ENCODE measurements around the gene MB. TPM values are rescaled to one million over a fixed set of nuclear protein-coding genes. Genes with fewer than 3 reads are reported as not detected.

MB gene
- total RNA-seq, 2 experiments from 2014 or later: not detected

DNA sequence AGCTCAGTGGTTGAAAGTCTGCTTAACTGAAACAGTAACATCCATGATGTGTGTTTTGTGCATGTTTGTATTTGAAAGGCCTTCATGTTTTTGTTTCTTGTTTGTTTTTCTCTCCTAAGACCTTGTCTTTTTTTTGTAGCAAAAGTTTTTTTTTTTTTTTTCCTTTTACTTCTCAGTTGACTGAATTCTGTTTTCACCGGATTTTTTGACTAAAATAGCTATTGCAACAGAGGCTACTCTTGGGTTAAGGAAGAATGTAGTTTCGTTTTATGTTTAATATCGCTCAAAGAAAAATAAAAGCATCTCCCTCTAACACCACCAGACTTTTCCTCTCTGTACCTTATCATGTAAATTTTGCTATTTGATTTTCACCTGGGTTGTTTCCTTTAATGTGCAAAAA is 46.2 kb upstream of the MB start:
- Histone ChIP-seq H3K79me2 (ENCODE audit: insufficient read depth, low read depth, low read length) (peaks cover 11% of the 10 kb centered on the region; the same call in 1 of the 2 replicates), H2AFZ (ENCODE audit: low read length) (no peak overlapping the region), H3K4me1 (ENCODE audit: insufficient read depth, low read length, poor library complexity, severe bottlenecking) (peaks cover 27% of the 10 kb centered on the region), H3K4me2 (ENCODE audit: low read length) (no peak overlapping the region), H3K9me3 (ENCODE audit: low read length) (peaks cover 65% of the 10 kb centered on the region), H4K20me1 (ENCODE audit: insufficient read depth, low read length) (no peaks in the 10 kb centered on the region), H3K9me2 (ENCODE audit: insufficient read depth, low read length) (no peaks in the 10 kb centered on the region), H3K36me3 (ENCODE audit: insufficient read depth, low read length) (peaks cover 94% of the 10 kb centered on the region), H3K4me3 (ENCODE audit: low read depth, low read length, poor library complexity, severe bottlenecking) (no peak overlapping the region), H3K27ac (ENCODE audit: low read depth, low read length, poor library complexity, severe bottlenecking) (no peak overlapping the region)
- TF ChIP-seq, protein P1, sequence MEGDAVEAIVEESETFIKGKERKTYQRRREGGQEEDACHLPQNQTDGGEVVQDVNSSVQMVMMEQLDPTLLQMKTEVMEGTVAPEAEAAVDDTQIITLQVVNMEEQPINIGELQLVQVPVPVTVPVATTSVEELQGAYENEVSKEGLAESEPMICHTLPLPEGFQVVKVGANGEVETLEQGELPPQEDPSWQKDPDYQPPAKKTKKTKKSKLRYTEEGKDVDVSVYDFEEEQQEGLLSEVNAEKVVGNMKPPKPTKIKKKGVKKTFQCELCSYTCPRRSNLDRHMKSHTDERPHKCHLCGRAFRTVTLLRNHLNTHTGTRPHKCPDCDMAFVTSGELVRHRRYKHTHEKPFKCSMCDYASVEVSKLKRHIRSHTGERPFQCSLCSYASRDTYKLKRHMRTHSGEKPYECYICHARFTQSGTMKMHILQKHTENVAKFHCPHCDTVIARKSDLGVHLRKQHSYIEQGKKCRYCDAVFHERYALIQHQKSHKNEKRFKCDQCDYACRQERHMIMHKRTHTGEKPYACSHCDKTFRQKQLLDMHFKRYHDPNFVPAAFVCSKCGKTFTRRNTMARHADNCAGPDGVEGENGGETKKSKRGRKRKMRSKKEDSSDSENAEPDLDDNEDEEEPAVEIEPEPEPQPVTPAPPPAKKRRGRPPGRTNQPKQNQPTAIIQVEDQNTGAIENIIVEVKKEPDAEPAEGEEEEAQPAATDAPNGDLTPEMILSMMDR (conservative IDR thresholded peaks at IDR 0.05; ENCODE audit: low read length): no peak
- TF ChIP-seq EZH2phosphoT487 (IDR thresholded peaks at IDR 0.05; ENCODE audit: borderline replicate concordance, low read depth, low read length): no peak
- POLR2A ChIA-PET: interaction anchor here (0.6 to 1.2 kb wide), 4 partner anchors 13 to 240 kb away, joined by 3 to 5 read pairs (median 4); no protein-coding TSS in a partner anchor
- intact Hi-C loops (cut with micrococcal nuclease; ENCODE audit: unreplicated experiment): no loop called here
- CTCF ChIA-PET (ENCODE audit: unreplicated experiment): no interaction called here
- DNase-seq (ENCODE audit: low spot score): no peak
- no TSS peak for BruUV-seq (replicated peaks)

DNA sequence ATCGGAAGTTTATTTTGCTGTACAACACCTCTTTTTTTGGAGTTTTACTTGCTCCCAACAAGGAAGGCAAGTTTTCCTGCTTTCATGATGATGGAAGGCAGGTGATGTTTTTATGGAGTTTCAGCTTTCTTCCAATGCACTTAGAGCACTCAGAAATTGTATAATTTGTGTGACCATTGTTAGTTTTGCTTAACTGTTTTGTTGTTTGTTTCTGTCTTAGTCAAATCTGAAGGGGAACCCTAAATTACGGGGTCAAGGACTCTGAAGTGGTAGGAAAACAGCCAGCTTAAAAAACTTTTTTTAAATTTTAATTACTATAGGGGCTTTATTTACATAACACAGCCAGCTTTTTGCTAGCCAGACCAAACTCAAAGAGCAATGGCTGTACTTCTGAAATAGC is 45.8 kb upstream of the MB start:
- no peak overlapping the region for H3K4me3 ChIP-seq (ENCODE audit: low read depth, low read length, poor library complexity, severe bottlenecking)
- H3K9me3 ChIP-seq (ENCODE audit: low read length): peaks cover 62% of the 10 kb centered on the region
- intact Hi-C loops (cut with micrococcal nuclease; ENCODE audit: unreplicated experiment): no loop called here
- peaks cover 94% of the 10 kb centered on the region for H3K36me3 ChIP-seq (ENCODE audit: insufficient read depth, low read length)
- no peaks in the 10 kb centered on the region for H4K20me1 ChIP-seq (ENCODE audit: insufficient read depth, low read length)
- BruUV-seq (replicated peaks): no TSS peak
- no peak for DNase-seq (ENCODE audit: low spot score)
- H3K79me2 ChIP-seq (ENCODE audit: insufficient read depth, low read depth, low read length): peaks cover 11% of the 10 kb centered on the region; the same call in 1 of the 2 replicates
- ChIA-PET CTCF (ENCODE audit: unreplicated experiment) (no interaction called here), POLR2A (interaction anchor here (0.5 to 1.2 kb wide), 2 partner anchors 198 to 240 kb away, joined by 3 read pairs; no protein-coding TSS in a partner anchor)
- peaks cover 27% of the 10 kb centered on the region for H3K4me1 ChIP-seq (ENCODE audit: insufficient read depth, low read length, poor library complexity, severe bottlenecking)
- no peak overlapping the region for H3K4me2 ChIP-seq (ENCODE audit: low read length)
- H3K27ac ChIP-seq (ENCODE audit: low read depth, low read length, poor library complexity, severe bottlenecking): no peak overlapping the region
- TF ChIP-seq, protein P1 (conservative IDR thresholded peaks at IDR 0.05; ENCODE audit: low read length): no peak
- TF ChIP-seq EZH2phosphoT487 (IDR thresholded peaks at IDR 0.05; ENCODE audit: borderline replicate concordance, low read depth, low read length): no peak
- no peak overlapping the region for H2AFZ ChIP-seq (ENCODE audit: low read length)
- H3K9me2 ChIP-seq (ENCODE audit: insufficient read depth, low read length): no peaks in the 10 kb centered on the region

DNA sequence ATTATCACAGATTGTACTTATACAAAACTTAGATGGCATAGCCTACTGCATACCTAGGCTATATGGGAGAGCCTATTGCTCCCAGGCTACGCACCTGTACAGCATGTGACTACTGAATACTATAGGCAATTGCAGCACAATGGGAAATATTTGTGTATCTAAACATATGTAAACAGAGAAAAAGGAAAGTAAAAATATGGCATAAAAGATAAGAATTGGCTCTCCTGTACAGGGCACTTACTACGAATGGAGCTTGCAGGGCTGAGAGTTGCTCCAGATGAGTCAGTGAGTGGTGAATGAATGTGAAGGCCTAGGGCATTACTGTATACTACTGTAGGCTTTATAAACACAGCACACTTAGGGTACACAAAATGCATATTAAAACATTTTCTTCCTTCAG is 44.3 kb upstream of the MB start:
- H3K4me3 ChIP-seq (ENCODE audit: low read depth, low read length, poor library complexity, severe bottlenecking): no peak overlapping the region
- BruUV-seq (replicated peaks): no TSS peak
- TF ChIP-seq, protein P1 (conservative IDR thresholded peaks at IDR 0.05; ENCODE audit: low read length): no peak
- TF ChIP-seq EZH2phosphoT487 (IDR thresholded peaks at IDR 0.05; ENCODE audit: borderline replicate concordance, low read depth, low read length): no peak
- intact Hi-C loops (cut with micrococcal nuclease; ENCODE audit: unreplicated experiment): no loop called here
- H3K9me2 ChIP-seq (ENCODE audit: insufficient read depth, low read length): no peaks in the 10 kb centered on the region
- H3K9me3 ChIP-seq (ENCODE audit: low read length): peaks cover 47% of the 10 kb centered on the region
- CTCF ChIA-PET (ENCODE audit: unreplicated experiment): no interaction called here
- H3K4me1 ChIP-seq (ENCODE audit: insufficient read depth, low read length, poor library complexity, severe bottlenecking): peaks cover 27% of the 10 kb centered on the region
- H2AFZ ChIP-seq (ENCODE audit: low read length): no peak overlapping the region
- peaks cover 11% of the 10 kb centered on the region; the same call in 1 of the 2 replicates for H3K79me2 ChIP-seq (ENCODE audit: insufficient read depth, low read depth, low read length)
- peaks cover 94% of the 10 kb centered on the region for H3K36me3 ChIP-seq (ENCODE audit: insufficient read depth, low read length)
- no peak for DNase-seq (ENCODE audit: low spot score)
- H3K27ac ChIP-seq (ENCODE audit: low read depth, low read length, poor library complexity, severe bottlenecking): peak overlapping the region; percentile 90
- no peaks in the 10 kb centered on the region for H4K20me1 ChIP-seq (ENCODE audit: insufficient read depth, low read length)
- POLR2A ChIA-PET: no interaction called here
- peak overlapping the region; percentile 51 for H3K4me2 ChIP-seq (ENCODE audit: low read length)

All from OCI-LY7 (cell line).